Spleen (tissue), 7 donors: ENCODE results near the gene ABCG1.

Source experiments
- POLR2A ChIP-seq, 3 donors: fragments of 450-650 bp; IDR thresholded peaks; one replicate each; pipeline ENCODE4 v1.5.1; 2017; ENCODE audit warnings: antibody characterized with exemption in 3 of 3, mild to moderate bottlenecking in 1 of 3
- TF ChIP-seq, protein P1 (sequence below), 11 experiments: fragments of 200-600 bp in 7 of 11; fragments of 450-650 bp in 4 of 11; sonication (generic) in 4 of 11; IDR thresholded peaks in 8 of 11; conservative IDR thresholded peaks in 3 of 11; 1 replicate in 7 of 11; 2 replicates in 4 of 11; pipeline versions ENCODE4 v1.4.0 to v1.8.0; 2016 to 2021; ENCODE audit warnings: antibody characterized with exemption in 11 of 11, inconsistent platforms in 4 of 11, mild to moderate bottlenecking in 1 of 11
- donor health status: DM: no; HTN: no; CAD: no; lungs with moderate emphysema.
- donor health status: DM: no; HTN: no; CAD: no.
- donor health status: DM: no; HTN: no; CAD: no.

DNA sequence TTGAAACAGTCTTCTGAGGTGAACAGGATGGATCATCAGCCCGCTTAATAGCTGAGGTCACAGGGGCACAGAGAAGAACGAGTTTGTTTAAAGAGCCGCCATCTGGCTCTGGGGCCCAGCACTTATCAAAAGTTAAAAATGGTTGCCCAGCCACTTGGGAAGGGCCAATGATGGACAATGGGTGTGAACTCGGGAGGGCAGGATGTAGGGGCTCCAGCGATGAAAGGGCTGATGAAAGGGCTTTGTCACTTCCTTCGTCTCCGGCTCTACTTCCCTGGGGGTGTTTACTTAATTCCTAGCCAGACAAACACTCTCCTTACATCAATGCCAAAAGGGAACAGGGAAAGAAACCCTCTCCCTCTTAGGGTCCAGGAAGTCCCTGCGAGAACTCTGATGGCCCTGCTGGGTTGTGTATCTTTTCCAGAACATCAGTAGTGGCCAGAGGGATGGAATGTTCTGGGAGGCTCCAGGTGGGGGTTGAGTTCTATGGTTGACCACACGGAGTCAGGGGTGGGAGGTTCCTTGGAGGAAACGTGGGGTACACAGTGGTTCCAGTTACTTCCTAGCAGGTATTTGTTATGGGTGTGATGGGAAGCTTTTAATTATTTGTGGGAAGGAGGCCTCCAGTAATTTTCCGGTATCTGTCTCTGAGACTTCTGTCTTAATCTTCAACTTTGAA, 9.0 kb upstream of the ABCG1 start:
- TF ChIP-seq, protein P1, sequence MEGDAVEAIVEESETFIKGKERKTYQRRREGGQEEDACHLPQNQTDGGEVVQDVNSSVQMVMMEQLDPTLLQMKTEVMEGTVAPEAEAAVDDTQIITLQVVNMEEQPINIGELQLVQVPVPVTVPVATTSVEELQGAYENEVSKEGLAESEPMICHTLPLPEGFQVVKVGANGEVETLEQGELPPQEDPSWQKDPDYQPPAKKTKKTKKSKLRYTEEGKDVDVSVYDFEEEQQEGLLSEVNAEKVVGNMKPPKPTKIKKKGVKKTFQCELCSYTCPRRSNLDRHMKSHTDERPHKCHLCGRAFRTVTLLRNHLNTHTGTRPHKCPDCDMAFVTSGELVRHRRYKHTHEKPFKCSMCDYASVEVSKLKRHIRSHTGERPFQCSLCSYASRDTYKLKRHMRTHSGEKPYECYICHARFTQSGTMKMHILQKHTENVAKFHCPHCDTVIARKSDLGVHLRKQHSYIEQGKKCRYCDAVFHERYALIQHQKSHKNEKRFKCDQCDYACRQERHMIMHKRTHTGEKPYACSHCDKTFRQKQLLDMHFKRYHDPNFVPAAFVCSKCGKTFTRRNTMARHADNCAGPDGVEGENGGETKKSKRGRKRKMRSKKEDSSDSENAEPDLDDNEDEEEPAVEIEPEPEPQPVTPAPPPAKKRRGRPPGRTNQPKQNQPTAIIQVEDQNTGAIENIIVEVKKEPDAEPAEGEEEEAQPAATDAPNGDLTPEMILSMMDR (IDR thresholded peaks at IDR 0.05 in 8 of 11, conservative IDR thresholded peaks at IDR 0.05 in 3 of 11) = no peak
- TF ChIP-seq POLR2A (IDR thresholded peaks at IDR 0.05) = no peak
